Measurements from ENCODE around the gene TMCO1.
"Not testable (repeated sequence)": the region's sequence is repeated elsewhere in the genome, so short reads cannot be mapped to it uniquely, and the experiment has no call there.

Gene TMCO1

DNA sequence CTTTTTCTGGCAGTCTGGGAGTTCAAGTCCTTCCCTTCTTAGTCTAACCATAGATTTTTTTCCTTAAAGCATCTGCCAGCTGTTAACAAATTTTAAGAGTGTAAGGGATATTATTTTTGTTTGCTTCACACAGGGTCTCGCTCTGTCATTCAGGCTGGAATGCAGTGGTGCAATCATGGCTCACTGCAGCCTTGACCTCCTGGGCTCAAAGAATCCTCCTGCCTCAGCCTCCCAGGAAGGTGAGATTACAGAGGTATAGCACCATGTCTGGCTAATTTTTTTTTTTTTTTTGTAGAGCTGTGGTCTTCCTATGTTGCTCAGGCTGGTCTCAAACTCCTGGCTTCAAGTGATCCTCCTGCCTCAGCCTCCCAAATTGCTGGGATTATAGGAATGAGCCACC, 23.8 kb downstream of the TMCO1 start:
- not testable (repeated sequence) for DNase-seq

- DNase-seq, result no peak
Measured at GRCh38 chr1:165742194-165742593, 26.5 kb downstream of the TMCO1 start.

DNA sequence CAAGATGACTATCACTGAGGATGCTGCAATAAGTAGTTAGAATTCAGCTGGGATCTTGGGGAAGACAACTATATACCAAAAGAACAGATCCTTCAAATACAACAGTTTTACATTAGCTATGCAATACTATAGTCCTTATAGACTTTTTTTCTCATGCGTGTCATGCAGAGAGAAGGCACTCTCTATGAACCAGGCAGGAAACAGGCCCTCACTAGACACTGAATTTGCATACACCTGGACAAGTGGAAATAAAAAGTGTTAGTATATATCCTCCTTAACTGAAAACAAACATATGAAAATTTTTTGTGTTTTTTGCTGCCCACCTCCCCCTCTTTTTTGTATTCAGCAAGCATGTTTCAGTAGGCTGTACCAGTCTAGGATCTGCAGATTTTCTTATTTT, 29.9 kb downstream of the TMCO1 start:
- DNase-seq, result no peak

- DNase-seq, result no peak
Measured at GRCh38 chr1:165737196-165737595, 31.5 kb downstream of the TMCO1 start.

- DNase-seq, result no peak
Measured at GRCh38 chr1:165734906-165735305, 33.8 kb downstream of the TMCO1 start.

DNA sequence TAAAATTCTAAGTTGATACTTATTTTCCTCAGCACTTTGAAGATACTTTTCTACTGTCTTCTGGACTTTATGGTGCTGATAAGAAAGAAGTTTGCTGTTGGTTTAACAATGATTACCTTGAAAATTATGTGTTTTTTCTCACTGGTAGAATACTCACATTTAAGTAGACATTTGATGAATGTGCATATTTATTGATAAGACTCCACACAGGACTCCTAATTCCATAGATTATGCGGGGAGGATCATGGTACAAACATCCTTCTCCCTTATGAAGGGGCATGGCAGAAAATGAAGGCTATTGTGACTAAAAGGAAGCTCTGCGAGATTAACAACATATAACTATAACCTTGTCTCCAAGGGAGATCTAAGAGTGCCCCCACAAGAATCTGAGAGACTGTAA, 41.8 kb downstream of the TMCO1 start:
- no peak for DNase-seq

DNA sequence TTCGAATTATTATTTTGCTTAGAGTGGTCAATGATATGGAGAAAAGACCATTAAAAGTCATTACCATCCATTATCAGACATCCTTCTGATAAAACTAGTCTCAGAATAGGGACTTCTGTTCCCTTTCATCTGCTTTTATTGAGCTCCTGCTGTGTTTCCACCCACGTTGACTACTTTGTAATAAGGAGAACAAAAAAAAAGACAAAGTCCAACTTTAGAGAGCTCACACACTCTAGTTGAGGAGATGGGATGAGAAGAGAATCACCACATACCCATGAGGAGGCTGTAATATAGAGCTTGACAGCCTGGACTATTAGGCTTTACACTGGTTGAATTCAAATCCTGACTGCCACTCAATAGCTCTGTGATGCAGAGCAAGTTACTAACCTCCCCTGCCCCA, 42.5 kb downstream of the TMCO1 start:
- DNase-seq, result no peak

DNA sequence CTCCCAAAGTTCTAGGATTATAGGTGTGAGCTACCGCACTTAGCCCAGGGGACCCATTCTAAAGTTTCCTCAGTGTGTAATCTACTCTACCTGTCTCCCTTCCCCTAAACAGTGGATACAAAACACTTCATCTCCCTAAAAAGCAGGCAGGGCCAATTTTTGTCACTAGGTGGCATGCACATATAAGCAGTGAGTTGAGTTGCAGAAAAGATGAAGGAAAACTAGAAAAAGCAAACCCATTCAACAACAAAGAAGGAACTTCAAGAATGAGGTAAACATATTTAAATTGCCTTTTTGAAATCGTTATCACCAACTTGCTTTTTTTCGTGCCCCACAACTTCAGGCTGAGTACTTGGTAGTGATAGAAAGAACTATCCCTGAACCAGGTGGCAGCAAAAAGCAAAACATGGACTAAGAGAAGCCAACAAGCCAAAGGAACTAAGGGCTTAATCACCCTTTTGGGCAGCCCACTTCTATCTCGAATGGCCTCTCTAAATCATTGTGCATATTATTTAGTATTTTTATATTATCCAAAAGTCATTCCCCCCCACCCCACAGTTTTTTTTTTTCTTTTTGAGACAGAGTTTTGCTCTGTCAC, 50.7 kb downstream of the TMCO1 start:
- DNase-seq, result no peak

DNA sequence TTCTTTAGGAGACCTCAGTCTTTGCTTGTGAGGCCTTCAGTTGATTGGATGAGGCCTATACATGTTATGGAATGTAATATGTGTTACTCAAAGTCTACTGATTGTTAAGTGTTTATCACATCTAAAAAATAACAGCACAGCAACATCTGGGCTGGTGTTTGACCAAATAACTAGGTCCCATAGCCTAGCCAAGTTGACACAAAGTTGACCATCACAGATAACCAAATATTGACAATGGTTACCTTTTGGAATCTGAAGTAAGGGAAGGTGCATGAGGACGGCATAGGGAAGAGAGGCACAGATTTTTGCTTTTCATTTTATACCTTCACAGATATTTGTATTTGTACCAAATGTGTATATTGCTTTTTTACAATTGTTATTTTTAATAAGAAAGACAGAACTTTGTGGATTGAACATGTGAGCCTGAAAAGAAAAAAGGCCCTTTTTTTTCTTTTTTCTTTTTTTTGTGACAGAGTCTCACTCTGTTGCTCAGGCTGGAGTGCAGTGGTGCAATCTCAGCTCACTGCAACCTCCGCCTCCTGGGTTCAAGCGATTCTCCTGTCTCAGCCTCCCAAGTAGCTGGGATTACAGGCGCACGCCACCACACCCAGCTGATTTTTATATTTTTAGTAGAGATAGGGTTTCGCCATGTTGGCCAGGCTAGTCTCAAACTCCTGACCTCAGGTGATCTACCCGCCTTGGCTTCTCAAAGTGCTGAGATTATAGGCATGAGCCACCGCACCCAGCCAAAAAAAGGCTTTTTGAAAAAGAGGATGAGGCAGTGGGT, 52.2 kb downstream of the TMCO1 start:
- DNase-seq, result not testable (repeated sequence)

- no peak for DNase-seq
Measured at GRCh38 chr1:165712764-165713163, 55.9 kb downstream of the TMCO1 start.

- no peak for DNase-seq
Measured at GRCh38 chr1:165707984-165708706, 60.5 kb downstream of the TMCO1 start.

- no peak for DNase-seq
Measured at GRCh38 chr1:165703648-165704047, 65.0 kb downstream of the TMCO1 start.

DNA sequence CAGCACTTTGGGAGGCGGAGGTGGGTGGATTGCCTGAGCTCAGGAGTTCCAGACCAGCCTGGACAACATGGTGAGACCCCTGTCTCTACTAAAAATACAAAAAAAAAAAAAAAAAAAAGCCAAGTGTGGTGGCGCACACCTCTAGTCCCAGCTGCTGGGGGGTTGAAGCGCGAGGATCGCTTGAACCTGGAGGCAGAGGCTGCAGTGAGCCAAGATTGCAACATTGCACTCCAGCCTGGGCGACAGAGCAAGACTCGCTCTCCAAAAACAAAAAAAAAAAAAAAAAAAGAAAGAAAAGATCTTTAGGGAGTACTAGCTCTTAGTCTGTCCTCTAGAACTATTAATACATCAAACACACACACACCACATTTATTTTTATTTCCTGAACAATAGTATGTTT, 66.7 kb downstream of the TMCO1 start:
- not testable (repeated sequence) for DNase-seq

DNA sequence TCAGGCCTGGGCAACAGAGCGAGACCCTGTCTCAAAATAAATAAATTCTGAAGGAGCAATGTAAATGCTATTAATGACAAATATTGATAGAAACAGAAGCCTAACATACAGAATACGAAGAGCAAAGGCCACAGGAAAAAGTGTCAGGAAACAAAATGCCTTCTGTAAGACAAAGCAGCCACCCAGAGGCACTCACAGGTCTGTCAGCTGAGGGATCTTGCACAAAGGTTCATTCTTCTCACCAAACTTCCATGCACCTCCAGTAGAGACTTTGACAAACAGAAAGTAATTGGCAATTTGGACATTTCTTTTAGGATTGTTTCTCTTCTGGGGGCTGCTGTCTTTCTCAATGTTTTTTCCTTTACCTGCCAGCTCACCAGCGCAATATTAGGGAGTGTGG, 69.1 kb downstream of the TMCO1 start:
- no peak for DNase-seq

DNA sequence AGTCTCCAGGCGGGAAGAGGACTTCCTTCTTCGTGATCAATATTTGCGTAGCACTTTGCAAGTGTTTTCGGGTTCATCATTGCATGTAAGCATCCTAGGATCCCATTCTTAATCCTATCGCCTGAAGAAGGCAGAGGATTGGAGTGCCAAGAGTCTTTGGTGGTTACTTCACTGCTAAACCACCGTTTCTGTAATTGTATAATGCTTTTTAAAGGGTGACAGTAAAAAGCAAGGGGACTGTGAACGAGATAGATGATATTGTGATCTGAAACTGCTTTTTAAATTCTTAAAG, 70.0 kb downstream of the TMCO1 start:
- DNase-seq, result no peak

- peak; percentile 56 for DNase-seq
Measured at GRCh38 chr1:165697881-165698760, 70.5 kb downstream of the TMCO1 start, which contains the start of gene ALDH9A1. Gene ALDH9A1, minus strand, starts transcription at chr1:165698562. Its CDS starts 4 bp downstream, at chr1:165698558.

DNA sequence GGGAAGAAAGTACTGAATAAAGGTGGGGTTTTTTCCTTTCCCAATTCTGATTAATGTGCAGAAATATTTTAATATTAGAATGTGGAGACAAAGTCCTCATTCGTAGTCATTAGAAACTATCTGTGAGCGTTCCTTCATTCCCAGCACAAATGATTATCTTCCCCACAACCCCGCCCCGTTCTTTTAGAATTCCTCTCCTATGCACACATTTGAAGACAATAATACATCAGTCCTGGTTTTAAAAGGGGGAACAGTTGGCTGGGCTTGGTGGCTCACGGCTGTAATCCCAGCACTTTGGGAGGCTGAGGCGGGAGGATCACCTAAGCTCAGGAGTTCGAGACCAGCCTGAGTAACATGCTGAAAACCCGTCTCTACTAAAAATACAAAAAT, 71.2 kb downstream of the TMCO1 start:
- DNase-seq, result no peak

GRCh38 chr1:165696625-165697100, 72.0 kb downstream of the TMCO1 start:
- no peak for DNase-seq

DNA sequence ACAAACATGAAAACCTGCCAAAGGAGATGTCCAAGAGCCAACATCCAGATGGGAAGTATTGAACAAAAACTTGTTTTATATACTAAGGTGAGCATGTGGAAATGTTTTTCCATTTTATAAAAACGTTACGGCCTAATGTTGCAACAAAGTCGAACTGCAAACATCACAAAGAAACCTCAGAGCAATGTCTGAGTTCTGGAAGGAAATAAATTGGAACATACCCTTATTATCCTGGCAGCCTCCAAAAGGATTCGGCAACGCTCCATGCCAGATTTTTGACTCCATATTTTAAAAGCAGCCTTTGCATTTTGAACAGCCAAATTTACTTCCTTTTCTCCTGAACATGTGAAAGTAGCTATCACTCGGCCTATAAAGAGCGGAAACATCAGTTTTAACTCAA, 73.6 kb downstream of the TMCO1 start:
- no peak for DNase-seq

GRCh38 chr1:165688046-165688445, 80.6 kb downstream of the TMCO1 start:
- DNase-seq, result no peak

- DNase-seq, result no peak
Measured at GRCh38 chr1:165686971-165687433, 81.7 kb downstream of the TMCO1 start.

DNA sequence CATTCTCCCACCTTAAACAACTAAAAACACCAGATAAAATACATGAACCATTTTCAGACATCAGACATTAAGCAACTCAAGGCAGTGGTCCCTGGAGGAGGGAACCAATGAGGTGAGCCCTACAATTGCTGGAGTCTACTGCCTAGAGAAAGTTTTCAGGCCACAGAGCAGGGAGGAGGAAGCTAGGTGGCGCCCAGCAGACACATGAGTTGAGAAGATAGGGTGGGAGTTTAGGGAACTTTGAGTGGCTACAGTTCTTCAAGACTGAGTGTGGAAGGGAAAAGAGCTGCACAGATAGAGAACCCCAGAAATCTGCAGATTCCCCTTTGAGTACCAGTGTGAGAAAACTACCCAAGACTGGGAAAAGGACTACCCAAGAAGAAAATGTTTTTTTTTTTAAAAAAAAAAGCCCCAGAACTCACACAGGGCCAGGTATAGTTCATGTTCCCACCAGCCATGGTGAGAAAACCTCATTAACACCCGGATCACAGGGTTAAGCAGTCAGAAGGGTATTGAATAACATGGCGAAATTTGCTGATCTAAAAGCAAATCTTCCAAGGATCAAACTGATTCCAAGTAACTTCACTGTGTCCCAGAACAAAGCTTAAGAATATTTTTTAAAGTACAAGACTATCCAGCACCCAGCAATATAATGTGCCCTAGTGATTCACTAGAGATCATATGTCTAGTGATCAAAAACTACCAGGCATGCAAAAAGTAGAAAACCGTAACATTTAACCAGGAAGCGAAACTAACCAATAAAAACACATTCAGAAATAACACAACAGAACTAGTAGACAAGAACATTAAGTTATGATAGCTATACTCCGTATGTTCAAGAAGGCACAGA, 82.3 kb downstream of the TMCO1 start:
- no peak for DNase-seq

Data from NCI-H1417 treated with DMSO at 0.1 percent for 48 hours (cell line).